IPS DF 4.7 (cell line): ENCODE data around the gene LRTM1.

ENCODE experiments used
- DNase-seq: peaks from one replicate; pipeline ENCODE4 v3.0.0-alpha.2; 2013; ENCODE audit warnings: low spot score; ENCODE audit errors: extremely low read depth

Gene LRTM1

GRCh38 chr3:54895613-54896012, 32.2 kb downstream of the LRTM1 start:
- DNase-seq: no peak

DNA sequence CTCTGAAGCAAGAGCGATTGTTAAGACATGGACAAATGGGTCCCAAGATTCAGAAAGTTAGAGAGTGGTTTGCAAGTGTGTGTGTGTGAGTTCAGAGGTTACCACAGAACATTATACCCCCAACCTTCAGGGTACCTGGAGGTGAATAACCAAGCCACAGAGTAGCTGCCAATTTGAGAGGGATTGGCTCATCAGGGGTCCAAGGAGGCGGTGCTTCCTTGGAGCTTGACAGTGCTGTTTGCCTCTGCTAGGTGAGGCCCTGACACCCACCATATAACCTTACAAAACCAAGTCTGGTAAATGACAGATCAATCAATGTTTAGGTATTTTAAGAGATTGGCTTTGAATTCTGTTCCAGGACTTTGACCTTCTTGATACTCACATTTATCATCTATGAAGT, 35.7 kb downstream of the LRTM1 start:
- no peak for DNase-seq

GRCh38 chr3:54891540-54891897, 36.3 kb downstream of the LRTM1 start:
- peak; percentile 3 for DNase-seq

GRCh38 chr3:54889731-54890130, 38.1 kb downstream of the LRTM1 start:
- no peak for DNase-seq

DNA sequence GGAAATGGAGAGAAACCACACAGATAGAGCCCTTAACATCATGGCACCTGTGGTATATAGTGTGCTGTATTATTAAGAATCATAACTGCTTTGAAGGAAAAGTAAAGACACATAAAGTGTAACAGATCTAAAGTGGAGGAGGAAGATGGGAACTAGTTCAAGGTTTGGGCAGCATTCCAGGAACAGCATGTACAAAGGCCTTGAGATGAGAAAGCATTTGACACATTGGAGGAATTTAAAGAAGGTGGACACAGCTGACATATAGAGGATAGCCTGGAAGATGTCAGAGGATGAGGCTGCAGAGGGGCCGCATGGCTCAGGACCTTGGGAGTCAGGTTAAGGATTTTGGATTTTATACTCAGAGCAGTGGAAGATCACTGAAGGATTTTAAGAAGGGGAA, 39.0 kb downstream of the LRTM1 start:
- DNase-seq: no peak

GRCh38 chr3:54888162-54888561, 39.7 kb downstream of the LRTM1 start:
- DNase-seq: no peak

GRCh38 chr3:54882129-54882833, 45.6 kb downstream of the LRTM1 start:
- no peak for DNase-seq

GRCh38 chr3:54878145-54878544, 49.7 kb downstream of the LRTM1 start:
- DNase-seq: no peak

GRCh38 chr3:54877730-54878129, 50.1 kb downstream of the LRTM1 start:
- DNase-seq: no peak

GRCh38 chr3:54876694-54877093, 51.2 kb downstream of the LRTM1 start:
- DNase-seq: no peak

DNA sequence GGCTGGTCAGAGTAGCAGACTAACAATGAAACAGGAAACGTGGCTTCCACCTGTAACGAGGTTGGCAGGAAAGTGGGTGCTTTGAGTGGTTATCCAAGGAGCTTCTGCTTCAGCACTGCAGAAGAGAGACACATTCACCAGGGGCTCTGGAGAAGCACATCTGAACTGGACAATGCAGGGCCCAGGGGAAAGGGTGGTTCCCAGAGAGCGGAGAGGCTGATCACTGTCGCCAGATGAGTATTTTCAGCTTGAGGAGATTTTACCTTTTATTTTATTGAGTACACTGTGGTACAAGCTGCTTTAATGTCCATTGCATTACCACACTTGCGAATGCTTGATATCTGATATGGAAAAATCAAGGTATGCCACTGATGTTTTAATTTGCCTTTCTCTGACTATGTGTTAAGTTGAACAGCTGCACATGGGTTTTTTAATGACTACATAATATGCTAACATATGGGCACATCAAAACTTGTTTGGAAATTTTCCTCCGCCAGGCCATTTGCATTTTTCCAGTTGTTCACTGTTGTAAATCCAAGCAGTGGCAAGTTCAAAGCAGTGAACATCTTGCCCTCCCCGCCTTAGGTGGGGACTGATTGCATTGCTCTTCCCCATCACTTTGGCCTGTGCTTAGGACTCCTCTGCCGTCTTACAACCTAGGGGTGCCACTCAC, 52.1 kb downstream of the LRTM1 start:
- no peak for DNase-seq

DNA sequence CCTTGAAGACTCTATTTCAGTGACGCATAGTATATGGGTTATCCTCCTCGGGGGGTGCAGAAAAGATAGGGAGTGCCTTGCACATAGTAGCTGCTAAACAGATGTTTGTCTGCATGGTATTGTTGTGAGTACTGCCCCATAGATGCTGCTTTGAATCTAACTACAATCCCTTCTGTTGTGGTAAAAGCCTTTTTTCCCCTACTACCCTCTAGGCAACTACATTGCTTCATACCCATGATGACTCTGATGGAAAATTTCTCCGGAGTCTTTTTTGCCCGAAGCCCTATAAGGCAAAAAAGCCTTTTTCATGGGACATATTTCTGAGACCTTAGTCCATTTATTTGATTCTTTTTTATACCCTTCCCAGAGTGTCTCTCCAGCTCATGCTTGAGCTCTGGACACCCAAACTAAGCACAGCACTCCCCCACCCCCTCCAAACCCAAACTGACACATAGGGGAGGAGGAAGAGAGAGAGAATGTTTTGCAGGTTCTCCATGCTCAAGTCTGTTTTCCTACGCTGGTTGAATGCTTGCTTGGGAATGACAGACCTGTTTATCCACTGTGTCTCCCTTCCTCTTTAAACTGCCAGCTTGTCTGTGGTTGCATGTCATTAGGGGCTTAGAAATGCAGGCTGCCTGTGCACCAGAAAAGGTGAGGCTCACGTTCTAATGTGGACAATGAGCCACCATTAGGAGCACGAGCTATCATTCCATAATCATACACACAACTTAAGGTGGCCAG, 52.9 kb downstream of the LRTM1 start:
- DNase-seq: no peak

DNA sequence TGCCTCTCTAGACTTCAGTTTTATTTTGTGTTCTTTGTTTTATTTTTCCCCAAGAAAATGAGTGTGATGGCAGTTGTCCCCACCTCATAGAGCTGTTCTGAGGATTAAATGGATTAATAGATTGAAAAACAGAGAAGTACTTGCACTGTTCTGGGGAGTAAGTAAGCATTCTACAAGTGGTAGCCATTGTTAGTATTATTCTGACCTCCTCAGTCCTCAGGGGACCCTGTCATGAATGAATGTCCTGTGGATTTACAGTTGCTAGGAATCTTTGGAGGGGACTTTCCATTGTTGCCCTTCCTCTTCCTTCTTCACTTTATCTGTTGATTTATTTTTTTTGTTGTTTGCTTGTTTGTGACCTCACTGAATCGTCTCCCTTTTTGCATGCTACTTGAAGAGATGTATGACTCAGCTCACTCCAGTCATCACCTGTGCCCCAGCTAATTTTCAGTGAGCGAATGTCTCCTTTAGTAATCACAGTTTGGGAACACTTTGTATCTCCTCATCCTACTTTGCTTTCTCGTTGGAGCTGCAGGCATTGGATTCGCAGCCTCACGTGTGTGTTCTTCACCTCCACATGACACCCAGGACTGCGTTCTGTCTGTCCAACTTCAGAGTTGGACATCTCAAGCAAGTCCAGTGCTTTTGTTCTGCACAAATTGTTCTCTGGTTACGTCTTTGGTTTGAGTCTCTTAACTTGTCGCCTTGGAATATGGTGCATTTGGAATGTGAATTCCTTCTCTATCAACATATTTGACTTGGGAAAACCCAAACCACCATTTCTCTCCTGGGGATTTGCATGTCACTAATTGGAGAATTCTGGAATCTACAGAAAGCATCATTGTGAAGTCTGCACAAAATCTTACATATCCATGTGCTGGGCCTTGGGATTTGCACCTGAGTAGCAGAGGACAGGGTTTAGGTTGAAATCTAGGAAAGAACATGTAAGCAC, 54.5 kb downstream of the LRTM1 start:
- DNase-seq: no peak

GRCh38 chr3:54871867-54872266, 56.0 kb downstream of the LRTM1 start:
- DNase-seq: no peak

GRCh38 chr3:54870423-54870822, 57.4 kb downstream of the LRTM1 start:
- DNase-seq: no peak
